GM18517 (cell line): ENCODE measurements around the gene TAF11L4.
"Not testable (repeated sequence)": the region's sequence is repeated elsewhere in the genome, so short reads cannot be mapped to it uniquely, and the experiment has no call there.

Experiments used
- ATAC-seq: cut with Tn5 transposase; IDR thresholded peaks from one replicate; pipeline ENCODE4 v1.9.1; 2021; ENCODE audit warnings: mild to moderate bottlenecking, moderate library complexity; ENCODE audit not compliant: unreplicated experiment

TAF11L4 gene

DNA sequence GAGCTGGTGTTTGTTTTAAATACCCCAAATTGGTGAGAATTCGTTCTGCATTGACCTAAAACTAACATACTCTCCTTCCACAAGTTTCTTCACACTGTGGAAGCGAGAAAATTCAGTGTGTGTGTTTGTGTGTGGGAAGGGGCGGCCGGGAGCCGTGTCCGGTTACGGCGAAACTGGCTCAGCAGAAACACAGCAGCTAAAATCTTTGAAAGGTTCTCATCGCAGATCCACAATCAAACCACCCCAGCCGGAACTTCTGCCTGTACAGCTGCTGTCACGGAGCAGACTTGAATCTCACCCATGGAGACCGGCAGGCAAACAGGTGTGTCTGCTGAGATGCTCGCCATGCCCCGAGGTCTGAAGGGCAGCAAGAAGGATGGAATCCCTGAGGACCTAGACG lies at the start of gene TAF11L4:
TAF11L4 (plus strand) TSS at position 301 of the 400 bp plus-strand sequence.
- ATAC-seq, result not testable (repeated sequence)

- not testable (repeated sequence) for ATAC-seq
Observed at GRCh38 chr5:17475064-17475463, 46.5 kb upstream of the TAF11L4 start.

- no peak for ATAC-seq
Observed at GRCh38 chr5:17477043-17477442, 44.6 kb upstream of the TAF11L4 start.

DNA sequence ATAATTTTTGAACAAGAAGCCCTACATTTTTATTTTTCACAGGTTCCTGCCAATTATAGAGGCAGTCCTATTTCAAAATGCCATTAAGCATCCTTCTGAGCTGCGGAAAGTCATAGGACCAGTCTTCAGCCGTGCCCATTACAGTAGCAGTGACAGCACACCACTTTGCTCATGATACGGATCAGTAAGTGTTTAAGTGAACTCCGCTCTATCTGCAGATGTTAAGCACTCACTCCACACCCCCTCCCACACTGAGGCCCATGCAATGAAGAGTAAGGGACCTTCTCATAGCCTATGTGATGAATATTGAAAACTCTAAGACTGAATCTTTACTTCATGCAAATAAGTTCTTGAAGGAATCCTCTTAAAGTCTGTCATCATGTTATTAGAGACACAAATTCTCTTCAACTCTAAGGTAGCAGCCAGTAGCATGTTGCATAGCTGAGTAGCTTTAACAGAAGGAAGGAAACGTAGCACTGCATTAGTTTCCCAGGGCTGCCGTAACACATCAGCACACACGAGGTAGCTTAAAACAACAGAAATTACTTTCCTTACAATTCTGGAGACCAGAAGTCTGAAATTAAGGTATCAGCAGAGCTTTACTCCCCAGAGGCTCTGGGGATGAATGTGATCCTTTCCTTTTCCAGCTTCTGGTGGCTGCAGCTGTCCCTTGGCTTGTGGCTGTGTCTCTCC lies 43.9 kb upstream of the TAF11L4 start:
- ATAC-seq, result no peak

GRCh38 chr5:17481378-17481777 lies 40.2 kb upstream of the TAF11L4 start:
- ATAC-seq, result no peak

DNA sequence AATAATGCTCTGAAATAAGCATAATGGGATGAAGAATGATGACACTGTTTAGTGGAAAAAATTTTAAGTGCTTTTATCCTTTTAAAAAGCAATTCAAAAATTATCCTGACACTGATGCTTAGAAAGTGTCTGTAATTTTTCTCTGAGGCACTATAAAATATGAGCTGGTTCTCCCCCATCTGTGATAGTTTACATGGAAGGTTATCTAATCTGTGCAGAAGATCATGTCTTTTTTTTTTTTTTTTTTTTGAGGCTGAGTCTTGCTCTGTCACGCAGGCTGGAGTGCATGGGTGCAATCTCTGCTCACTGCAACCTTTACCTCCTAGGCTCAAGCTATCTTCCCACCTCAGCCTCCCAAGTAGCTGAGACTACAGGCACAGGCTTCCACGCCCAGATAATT lies 38.8 kb upstream of the TAF11L4 start:
- ATAC-seq, result no peak

- ATAC-seq, result not testable (repeated sequence)
Observed at GRCh38 chr5:17486464-17487173, 35.0 kb upstream of the TAF11L4 start.

DNA sequence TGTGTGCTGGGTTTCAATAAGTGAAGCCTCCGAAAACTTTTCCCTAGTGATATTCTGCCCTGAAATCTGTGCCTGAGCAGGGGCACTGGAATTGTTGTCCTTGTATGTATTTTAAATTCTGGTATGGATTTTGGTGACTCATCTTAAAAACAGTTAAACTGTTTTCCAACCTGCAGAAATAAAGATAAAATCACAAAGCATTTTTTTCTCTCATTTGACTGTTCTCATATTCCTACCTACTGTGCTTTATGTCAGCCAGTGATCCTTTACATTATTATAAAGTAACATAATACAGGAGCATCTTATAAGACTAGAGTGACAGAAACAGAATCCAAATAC lies 34.5 kb upstream of the TAF11L4 start:
- ATAC-seq, result no peak

DNA sequence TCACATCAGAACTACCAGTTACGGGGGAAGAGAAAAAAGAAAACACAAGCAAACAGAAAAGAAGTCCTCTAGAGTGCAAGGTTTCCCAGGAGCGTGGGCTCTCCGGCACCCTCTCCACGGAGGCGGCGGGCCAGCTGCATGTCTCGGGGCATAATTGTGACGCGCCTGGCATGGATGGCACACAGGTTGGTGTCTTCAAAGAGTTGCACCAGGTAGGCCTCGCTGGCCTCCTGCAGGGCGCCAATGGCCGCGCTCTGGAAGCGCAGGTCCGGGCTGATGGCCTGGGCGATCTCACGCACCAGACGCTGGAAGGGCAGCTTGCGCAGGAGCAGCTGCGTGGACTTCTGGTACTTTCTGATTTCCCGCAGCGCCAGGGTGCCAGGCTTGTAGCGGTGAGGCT lies 30.3 kb upstream of the TAF11L4 start:
- not testable (repeated sequence) for ATAC-seq

GRCh38 chr5:17492770-17493169 lies 28.8 kb upstream of the TAF11L4 start:
- no peak for ATAC-seq

- no peak for ATAC-seq
Observed at GRCh38 chr5:17497446-17497845, 24.2 kb upstream of the TAF11L4 start.

- not testable (repeated sequence) for ATAC-seq
Observed at GRCh38 chr5:17497931-17498330, 23.7 kb upstream of the TAF11L4 start, which contains the start of gene TAF11L2. TSS of gene TAF11L2 (plus strand) at chr5:17498231.

DNA sequence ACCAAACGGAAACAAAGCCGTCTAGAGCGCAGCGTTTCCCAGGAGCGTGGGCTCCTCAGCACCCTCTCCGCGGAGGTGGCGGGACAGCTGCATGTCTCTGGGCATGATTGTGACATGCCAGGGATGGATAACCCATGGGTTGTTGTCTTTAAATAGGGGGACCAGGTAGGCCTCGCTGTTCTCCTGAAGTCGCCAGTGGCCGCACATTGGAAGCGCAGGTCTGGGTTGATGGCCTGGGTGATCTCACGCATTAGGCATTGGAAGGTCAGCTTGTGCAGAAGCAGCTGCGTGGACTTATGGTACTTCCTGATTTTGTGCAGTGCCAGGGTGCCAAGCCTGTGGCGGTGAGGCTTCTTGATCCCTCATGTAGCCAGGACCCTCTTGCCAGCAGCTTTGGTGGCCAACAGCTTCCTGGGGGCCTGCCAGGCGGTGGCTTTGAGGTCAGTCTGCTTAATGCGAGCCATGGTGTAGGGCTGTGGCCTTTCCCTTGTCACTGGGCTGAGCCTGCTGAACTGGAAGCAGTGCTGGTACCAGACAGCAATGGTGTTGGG lies 9.8 kb upstream of the TAF11L4 start:
- no peak for ATAC-seq

DNA sequence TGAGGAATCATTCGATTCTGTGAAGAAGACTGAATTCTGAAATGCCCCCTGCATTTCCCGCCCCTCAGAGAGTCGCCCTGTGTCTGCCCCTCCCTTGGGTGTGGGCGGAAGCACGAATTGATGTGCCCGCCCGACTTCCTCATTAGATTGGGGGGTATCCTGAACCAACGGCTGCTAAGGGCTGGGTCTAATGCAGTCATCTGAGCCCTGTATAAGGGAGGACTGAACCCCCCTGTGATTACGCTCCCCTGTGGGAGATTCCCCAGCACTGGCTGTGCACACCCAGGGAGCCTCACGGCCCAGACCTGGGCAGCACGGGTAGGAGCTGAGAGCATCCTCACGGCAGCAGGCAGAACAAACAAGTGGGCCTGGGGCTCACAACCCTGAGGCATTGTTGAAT lies 4.1 kb upstream of the TAF11L4 start:
- not testable (repeated sequence) for ATAC-seq

- ATAC-seq, result not testable (repeated sequence)
Observed at GRCh38 chr5:17518067-17518466, 3.5 kb upstream of the TAF11L4 start, which contains the start of gene TAF11L3. TSS of gene TAF11L3 (plus strand) at chr5:17518367.

- not testable (repeated sequence) for ATAC-seq
Observed at GRCh38 chr5:17519508-17519907, 2.1 kb upstream of the TAF11L4 start.

DNA sequence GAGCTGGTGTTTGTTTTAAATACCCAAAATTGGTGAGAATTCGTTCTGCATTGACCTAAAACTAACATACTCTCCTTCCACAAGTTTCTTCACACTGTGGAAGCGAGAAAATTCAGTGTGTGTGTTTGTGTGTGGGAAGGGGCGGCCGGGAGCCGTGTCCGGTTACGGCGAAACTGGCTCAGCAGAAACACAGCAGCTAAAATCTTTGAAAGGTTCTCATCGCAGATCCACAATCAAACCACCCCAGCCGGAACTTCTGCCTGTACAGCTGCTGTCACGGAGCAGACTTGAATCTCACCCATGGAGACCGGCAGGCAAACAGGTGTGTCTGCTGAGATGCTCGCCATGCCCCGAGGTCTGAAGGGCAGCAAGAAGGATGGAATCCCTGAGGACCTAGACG lies 3.3 kb downstream of the TAF11L4 start, which contains the start of gene TAF11L5:
TAF11L5 (plus strand) TSS at position 301 of the 400 bp plus-strand sequence.
- ATAC-seq, result not testable (repeated sequence)

GRCh38 chr5:17526504-17526903 lies 4.9 kb downstream of the TAF11L4 start:
- not testable (repeated sequence) for ATAC-seq

GRCh38 chr5:17528369-17528768 lies 6.8 kb downstream of the TAF11L4 start, which contains the start of gene TAF11L6:
TSS of gene TAF11L6 (plus strand) at chr5:17528669.
- ATAC-seq, result not testable (repeated sequence)
